ENCODE data around the gene MAP3K20. TPM values are rescaled to one million over a fixed set of nuclear protein-coding genes. Genes with fewer than 3 reads are reported as not detected.
A peak's percentile ranks its signal among the peaks of the same experiment; 100 is the strongest.

The MAP3K20 gene
- total and polyA plus RNA-seq, 7 donors = 41.8 to 533 (median 366) TPM

DNA sequence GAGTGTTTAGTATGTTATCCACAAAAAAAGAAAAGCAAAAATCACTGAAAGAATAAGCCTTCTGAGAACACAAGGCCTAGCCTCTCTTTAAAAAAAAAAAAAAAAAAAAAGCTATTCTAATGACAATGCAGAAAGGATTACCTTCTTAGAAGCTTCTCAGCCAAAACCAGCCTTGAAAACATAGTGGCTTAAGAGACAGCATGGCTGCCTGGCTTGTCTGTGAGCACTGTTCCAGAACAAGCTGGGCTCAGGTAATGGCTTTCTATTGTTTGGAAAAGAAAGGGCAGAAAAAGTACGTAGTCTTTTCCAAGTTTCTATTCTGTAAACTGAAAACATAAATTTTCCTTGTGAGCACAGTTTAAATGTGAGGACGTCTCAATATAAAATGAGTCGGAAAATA lies 119.5 kb downstream of the MAP3K20 start:
- H3K27ac ChIP-seq = peak overlapping the region; percentile 69

DNA sequence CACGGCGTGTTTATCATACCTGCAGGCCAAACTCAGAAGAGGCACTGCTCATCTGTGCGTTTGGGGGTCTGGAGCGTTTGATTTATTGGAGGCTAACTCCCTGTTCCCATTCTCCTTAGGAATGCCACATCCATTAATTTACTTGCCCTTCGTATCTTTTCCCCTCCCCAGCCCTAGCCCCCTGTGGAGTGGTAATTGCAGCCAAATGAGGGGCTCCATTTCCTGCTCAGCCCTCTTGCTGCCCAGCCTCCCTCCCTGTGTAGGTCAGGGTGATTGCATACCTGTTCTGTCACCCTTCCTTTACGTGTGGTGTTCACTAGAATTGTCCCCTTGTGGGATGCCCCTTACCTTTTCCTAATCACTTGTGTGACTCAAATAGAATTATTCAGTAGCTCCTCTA lies 120.4 kb downstream of the MAP3K20 start:
- no peak for DNase-seq
- peak overlapping the region; percentile 69 for H3K27ac ChIP-seq
- H3K4me1 ChIP-seq = peaks cover 50% of the 10 kb centered on the region
- H3K36me3 ChIP-seq (ENCODE audit: insufficient read depth in 1 of 2, low read depth in 1 of 2) = peaks cover 0 to 81% of the 10 kb centered on the region in 2 donors
- TF ChIP-seq, protein P1, sequence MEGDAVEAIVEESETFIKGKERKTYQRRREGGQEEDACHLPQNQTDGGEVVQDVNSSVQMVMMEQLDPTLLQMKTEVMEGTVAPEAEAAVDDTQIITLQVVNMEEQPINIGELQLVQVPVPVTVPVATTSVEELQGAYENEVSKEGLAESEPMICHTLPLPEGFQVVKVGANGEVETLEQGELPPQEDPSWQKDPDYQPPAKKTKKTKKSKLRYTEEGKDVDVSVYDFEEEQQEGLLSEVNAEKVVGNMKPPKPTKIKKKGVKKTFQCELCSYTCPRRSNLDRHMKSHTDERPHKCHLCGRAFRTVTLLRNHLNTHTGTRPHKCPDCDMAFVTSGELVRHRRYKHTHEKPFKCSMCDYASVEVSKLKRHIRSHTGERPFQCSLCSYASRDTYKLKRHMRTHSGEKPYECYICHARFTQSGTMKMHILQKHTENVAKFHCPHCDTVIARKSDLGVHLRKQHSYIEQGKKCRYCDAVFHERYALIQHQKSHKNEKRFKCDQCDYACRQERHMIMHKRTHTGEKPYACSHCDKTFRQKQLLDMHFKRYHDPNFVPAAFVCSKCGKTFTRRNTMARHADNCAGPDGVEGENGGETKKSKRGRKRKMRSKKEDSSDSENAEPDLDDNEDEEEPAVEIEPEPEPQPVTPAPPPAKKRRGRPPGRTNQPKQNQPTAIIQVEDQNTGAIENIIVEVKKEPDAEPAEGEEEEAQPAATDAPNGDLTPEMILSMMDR (IDR thresholded peaks at IDR 0.05) = no peak
- intact Hi-C loops (cut with DNase I) = no loop called here
- no peak overlapping the region for H3K4me3 ChIP-seq
- H3K9me3 ChIP-seq = no peaks in the 10 kb centered on the region
- H3K27me3 ChIP-seq (ENCODE audit: insufficient read depth in 3 of 3, low read length in 2 of 3) = no peaks in the 10 kb centered on the region
- peak in 1 of 4 donors; percentile 17 for ATAC-seq
- 91 to 95% (median 94%) methylated on average over 6 of the region's 6 CpGs for WGBS, 3 donors

More for the DNA sequence above, 119.5 kb downstream of the MAP3K20 start:
- no peak for ATAC-seq
- WGBS, 3 donors = 16 to 24% (median 23%) methylated on average over 3 of the region's 3 CpGs
- TF ChIP-seq, protein P1 (IDR thresholded peaks at IDR 0.05) = no peak
- Histone ChIP-seq H3K36me3 (ENCODE audit: insufficient read depth in 1 of 2, low read depth in 1 of 2) (peaks cover 0 to 84% of the 10 kb centered on the region in 2 donors), H3K9me3 (no peaks in the 10 kb centered on the region), H3K4me1 (peaks cover 52% of the 10 kb centered on the region), H3K27me3 (ENCODE audit: insufficient read depth in 3 of 3, low read length in 2 of 3) (no peaks in the 10 kb centered on the region), H3K4me3 (no peak overlapping the region)
- intact Hi-C loops (cut with DNase I) = no loop called here
- DNase-seq = no peak

DNA sequence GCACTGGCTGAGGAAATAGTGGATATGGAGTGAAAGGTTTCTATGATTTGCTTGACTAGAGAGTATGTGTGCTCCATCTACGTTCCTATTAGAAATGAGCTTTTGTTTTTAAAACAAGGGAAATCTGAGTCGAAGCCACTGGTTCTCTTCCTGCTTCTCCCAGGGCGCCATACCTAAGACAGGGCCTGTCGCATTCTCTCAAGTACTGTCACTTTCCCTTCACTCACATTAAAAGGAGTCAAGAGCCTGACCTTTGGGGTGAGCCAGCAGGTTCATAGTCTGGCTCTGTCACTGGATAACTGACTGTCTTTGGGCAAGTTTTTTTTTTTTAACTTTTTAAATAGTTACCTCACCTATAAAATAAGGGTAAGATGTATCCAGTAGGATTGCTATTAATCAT lies 121.0 kb downstream of the MAP3K20 start:
- TF ChIP-seq, protein P1 (IDR thresholded peaks at IDR 0.05) = no peak
- Histone ChIP-seq H3K4me3 (no peak overlapping the region), H3K9me3 (no peaks in the 10 kb centered on the region), H3K4me1 (peaks cover 50% of the 10 kb centered on the region), H3K27ac (peak overlapping the region; percentile 69), H3K27me3 (ENCODE audit: insufficient read depth in 3 of 3, low read length in 2 of 3) (no peaks in the 10 kb centered on the region), H3K36me3 (ENCODE audit: insufficient read depth in 1 of 2, low read depth in 1 of 2) (peaks cover 0 to 75% of the 10 kb centered on the region in 2 donors)
- DNase-seq (no peak), ATAC-seq (peak in 2 of 4 donors; percentile 15 to 42)
- 81 to 89% (median 81%) methylated on average over 4 of the region's 4 CpGs for WGBS, 3 donors
- intact Hi-C loops (cut with DNase I) = no loop called here

DNA sequence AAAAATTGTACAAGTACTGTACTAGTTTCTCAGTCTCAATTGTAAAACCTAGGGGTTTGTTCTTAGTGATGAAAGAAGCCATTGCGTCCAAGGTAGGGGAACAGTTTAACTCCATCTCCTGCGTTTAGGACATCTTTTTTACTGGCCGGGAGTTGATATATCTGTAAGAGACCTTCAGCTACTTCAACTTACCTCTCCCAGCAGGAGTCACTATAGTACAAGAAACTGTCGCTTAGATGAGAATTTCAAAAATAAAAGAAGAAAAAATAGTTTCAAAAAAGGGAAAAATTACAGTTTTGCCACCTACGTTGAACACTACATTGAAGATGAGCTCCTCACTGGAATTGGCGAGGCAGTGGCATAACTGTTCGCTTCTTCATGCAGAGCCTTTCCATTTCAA lies 122.7 kb downstream of the MAP3K20 start:
- Histone ChIP-seq H3K9me3 (no peaks in the 10 kb centered on the region), H3K36me3 (ENCODE audit: insufficient read depth in 1 of 2, low read depth in 1 of 2) (peaks cover 0 to 66% of the 10 kb centered on the region in 2 donors), H3K4me3 (no peak overlapping the region), H3K27me3 (ENCODE audit: insufficient read depth in 3 of 3, low read length in 2 of 3) (no peaks in the 10 kb centered on the region), H3K4me1 (peaks cover 53% of the 10 kb centered on the region), H3K27ac (peak overlapping the region; percentile 86)
- WGBS, 3 donors = 95 to 97% (median 96%) methylated on average over 7 of the region's 7 CpGs
- DNase-seq = no peak
- TF ChIP-seq, protein P1 (IDR thresholded peaks at IDR 0.05) = no peak
- intact Hi-C loops (cut with DNase I) = no loop called here
- ATAC-seq = no peak

DNA sequence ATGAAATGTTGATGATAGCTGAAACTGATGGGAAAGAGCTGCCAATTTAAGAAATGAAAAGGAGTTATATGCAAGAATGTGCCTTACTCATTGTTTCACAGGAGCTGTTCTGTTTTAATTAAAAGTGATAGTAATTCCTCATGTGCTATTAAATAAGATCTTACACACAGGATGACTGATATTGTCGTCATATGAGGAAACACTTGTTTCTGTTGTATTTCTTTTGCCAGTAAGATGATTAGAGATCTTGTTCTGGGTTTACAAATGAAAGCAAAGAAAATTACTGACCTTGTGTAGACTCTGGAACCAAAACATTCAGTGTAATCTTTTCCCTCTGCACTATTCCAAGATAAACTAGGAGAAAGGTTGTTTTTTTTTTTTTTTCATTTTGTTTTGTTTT lies 123.6 kb downstream of the MAP3K20 start:
- H3K36me3 ChIP-seq (ENCODE audit: insufficient read depth in 1 of 2, low read depth in 1 of 2) = peaks cover 0 to 68% of the 10 kb centered on the region in 2 donors
- intact Hi-C loops (cut with DNase I) = no loop called here
- ATAC-seq (no peak), DNase-seq (no peak)
- TF ChIP-seq, protein P1 (IDR thresholded peaks at IDR 0.05) = no peak
- peaks cover 52% of the 10 kb centered on the region for H3K4me1 ChIP-seq
- H3K9me3 ChIP-seq = no peaks in the 10 kb centered on the region
- no peak overlapping the region for H3K4me3 ChIP-seq
- peak overlapping the region; percentile 86 for H3K27ac ChIP-seq
- H3K27me3 ChIP-seq (ENCODE audit: insufficient read depth in 3 of 3, low read length in 2 of 3) = no peaks in the 10 kb centered on the region
- WGBS, 3 donors = 49% methylated on average over 1 of the region's 1 CpG
